AG08395 (cell line): ENCODE measurements around the gene AMZ2.
"Not testable (repeated sequence)": the region's sequence is repeated elsewhere in the genome, so short reads cannot be mapped to it uniquely, and the experiment has no call there.

ENCODE experiments used
- DNase-seq: peaks from one replicate; pipeline ENCODE4 v3.0.0; 2012; ENCODE audit warnings: mixed read lengths, low spot score

The AMZ2 gene

GRCh38 chr17:68253426-68253825 is 5.6 kb downstream of the AMZ2 start:
- DNase-seq: not testable (repeated sequence)

DNA sequence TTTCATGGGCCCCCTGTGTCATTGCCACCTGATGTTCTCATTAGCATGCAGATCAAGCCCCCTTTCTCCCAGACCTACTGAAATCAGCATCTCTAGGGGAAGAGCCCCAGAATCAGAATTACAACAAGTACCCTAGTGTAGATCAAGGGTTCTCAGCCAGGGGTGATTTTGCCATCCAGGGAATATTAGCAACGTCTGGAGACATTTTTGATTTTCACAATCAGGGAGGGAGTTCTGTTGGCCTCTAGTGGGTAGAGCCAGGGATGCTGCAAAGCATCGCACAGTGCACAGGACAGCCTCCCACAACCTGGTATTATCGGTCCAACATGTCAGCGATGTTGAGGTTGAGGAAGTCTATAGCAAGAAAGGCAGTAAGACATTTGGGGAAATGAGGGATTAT is 7.3 kb downstream of the AMZ2 start:
- DNase-seq: no peak

DNA sequence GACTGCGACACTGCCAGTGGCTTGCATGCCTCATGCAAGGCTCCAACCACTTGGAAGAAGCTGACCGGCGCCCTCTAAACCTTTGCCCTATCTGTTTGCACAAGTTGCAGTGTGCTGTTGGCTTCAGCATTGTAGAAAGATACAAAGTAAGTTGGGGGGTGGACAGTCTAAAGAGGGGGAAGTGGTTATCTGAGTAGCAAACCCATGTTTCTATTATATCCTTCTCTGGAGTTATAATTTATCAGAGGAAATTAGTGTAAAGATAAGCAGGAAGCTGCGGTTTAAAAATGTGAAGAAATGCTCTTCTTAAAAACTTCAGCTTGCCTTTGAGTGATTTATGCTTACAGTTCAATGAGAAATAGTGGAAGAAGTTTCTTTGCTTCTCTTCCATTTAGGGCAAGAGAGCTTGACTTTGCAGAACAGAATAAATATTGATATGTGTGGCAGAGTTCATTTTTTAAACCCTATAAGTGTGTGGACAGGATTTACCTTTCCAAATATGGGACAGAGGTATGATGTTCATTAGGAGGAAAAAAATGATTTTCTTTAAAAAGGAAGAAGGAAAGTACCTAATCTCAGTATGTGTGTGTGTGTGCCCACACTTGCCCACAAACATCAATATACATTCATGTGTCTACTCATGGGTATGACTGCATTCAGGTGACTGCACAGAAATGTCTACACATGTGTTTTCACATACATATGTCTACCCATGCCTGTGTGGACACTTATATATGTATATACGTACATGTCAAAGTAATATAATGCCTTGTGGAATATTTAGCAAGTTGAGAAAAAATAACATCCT is 8.1 kb downstream of the AMZ2 start:
- no peak for DNase-seq

DNA sequence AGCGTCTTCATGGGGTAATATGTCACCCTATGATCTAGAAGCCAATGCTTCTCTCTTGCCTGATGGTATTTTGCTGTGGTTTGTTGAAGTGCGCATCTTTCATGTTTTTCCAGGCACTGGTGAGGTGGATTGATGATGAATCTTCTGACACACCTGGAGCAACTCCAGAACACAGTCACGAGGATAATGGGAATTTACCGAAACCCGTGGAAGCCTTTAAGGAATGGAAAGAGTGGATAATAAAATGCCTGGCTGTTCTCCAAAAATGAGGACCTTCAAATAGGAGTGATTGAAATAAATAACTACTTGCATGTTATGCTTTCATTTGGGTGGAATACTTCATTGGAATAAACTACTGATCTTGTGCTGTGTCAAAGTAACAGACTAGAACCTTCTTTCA is 8.9 kb downstream of the AMZ2 start:
- DNase-seq: not testable (repeated sequence)

GRCh38 chr17:68257934-68258333 is 10.1 kb downstream of the AMZ2 start:
- no peak for DNase-seq

DNA sequence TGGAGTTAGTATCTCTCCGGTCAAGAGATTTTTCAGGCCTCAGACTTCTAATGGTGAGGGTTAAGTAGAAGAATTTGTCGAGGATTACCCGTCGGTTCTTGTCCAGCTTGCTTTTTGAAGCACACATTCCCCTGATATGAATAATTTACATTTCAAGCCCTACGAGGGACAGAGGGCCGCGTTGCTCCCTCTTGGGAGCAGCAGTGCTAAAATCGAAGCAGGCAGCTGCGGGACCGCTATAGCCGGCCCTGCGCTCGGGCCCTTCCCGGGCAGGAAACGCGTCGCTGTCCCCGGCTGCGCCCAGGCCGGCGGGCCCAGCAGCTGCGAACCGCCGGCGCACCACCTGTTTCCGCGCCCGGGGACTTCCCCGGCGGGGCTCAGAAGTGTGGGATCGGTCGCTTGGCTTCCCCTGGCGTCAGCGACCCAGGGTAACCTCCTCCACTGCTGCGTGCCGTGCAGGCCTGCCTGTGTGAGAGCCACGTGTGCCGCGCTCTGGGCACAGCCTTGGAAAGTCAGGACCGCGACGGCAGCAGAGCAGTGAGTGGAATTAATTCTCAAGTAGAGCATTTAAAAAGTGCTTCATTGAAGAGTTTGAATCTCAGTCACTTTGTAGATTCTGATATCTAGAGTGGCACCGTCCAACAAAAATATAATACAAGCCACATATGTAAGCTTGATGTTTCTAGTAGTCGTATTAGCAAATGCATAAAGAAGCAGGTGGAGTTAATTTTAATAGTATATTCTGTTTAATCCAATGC is 11.2 kb downstream of the AMZ2 start:
- not testable (repeated sequence) for DNase-seq

DNA sequence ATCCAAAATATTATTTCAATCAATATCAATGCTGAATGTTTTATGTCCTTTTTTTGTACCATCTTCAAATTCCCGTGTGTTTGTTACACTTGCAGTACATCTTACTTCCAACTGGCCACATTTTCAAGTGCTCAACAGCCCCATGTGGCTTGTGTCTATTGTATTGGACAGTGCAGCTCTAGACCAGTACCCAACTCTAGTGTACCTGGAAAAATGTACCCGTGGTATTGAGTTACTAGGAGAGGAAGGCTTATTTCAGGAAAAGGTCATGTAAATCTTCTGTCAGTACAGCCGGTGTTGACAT is 11.8 kb downstream of the AMZ2 start:
- not testable (repeated sequence) for DNase-seq

DNA sequence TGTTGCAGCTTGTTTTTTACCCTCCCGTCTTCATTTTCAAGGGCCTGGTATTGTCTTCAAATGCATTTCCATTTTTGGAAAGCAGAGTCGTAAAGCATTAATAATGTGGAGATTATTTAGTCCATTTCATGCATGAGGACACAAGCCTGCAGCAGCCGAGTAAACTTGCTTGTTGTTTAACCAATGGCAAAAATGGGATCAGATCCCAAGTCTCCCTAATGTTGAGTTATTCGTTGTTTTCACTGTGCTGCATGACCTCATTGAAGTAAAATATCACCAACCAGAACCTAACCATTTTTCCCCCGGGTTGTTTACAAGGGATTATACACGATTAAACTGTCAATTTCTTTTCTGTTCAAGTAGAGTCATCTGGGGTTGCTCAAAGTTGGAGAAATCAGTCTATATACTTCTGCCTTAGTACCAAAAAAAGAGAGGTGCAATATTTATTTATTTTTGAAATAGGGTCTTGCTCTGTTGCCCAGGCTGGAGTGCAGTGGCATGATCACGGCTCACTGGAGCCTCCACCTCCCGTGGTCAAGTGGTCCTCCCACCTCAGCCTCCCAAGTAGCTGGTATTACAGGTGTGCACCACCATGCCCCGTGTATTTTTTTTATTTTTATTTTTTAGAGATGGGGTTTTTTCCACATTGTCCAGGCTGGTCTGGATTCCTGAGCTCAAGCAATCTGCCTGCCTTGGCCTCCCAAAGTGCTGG is 12.4 kb downstream of the AMZ2 start:
- DNase-seq: no peak

DNA sequence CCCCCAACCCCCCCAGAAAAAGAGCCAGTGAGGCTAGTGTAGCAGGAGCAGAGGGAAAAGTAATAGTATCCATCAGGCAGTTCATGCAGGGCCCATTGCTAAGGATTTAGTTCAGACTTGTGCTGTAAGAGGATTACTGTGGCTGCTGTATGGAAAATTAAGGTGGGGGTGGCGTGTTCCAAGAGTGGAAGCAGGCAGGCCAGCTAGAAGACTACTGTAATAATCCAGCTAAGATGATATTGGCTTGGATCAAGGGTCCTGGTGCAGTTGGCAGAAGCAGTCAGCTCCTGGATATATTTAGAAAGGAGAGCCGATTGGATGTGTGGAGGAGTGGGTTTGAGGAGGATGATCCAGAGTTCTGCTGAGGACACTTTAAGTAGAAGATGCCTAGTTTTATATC is 14.6 kb downstream of the AMZ2 start:
- DNase-seq: not testable (repeated sequence)

GRCh38 chr17:68263101-68263681 is 15.3 kb downstream of the AMZ2 start:
- not testable (repeated sequence) for DNase-seq

GRCh38 chr17:68265833-68266232 is 18.0 kb downstream of the AMZ2 start:
- DNase-seq: not testable (repeated sequence)

- no peak for DNase-seq
Measured at GRCh38 chr17:68273722-68274121, 25.9 kb downstream of the AMZ2 start.

DNA sequence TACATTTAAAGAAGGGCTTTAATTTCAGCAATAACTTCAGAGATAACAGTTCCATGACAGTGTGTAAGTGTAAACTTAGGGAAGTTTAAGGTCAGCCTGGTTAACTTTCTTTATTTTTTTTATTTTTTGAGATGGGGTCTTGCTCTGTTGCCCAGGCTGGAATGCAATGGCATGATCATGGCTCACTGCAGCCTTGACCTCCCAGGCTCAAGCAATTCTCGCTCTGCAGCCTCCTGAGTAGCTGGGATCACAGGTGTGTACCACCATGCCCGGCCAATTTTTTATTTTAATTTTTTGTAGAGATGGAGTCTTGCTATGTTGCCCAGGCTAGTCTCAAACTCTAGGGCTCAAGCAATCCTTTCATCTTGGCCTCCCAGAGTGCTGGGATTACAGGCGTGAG is 28.5 kb downstream of the AMZ2 start:
- DNase-seq: not testable (repeated sequence)

- no peak for DNase-seq
Measured at GRCh38 chr17:68277807-68278206, 30.0 kb downstream of the AMZ2 start.

DNA sequence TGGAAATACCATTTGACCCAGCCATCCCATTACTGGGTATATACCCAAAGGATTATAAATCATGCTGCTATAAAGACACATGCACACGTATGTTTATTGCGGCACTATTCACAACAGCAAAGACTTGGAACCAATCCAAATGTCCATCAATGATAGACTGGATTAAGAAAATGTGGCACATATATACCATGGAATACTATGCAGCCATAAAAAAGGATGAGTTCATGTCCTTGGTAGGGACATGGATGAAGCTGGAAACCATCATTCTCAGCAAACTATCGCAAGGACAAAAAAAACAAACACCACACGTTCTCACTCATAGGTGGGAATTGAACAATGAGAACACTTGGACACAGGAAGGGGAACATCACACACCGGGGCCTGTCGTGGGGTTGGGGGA is 34.1 kb downstream of the AMZ2 start:
- not testable (repeated sequence) for DNase-seq

DNA sequence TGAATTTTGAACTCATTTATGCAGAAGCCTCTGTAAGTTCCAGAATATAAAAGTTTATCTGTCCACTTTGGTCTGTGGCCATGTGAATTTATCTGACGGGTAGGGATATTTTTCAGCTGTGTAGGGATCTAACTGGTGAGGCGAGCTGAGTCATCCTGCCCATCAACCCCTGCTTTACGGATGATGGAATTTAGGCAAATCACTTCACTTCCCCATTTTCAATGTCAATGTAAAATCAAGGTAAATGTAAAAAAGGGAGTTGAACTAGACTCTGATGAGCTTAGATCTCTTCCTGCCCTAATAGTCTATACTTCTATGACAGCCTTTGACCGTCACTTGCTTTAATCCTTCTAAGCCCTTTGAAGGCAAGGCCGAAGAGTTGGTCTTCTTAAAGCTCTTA is 40.5 kb downstream of the AMZ2 start:
- no peak for DNase-seq

DNA sequence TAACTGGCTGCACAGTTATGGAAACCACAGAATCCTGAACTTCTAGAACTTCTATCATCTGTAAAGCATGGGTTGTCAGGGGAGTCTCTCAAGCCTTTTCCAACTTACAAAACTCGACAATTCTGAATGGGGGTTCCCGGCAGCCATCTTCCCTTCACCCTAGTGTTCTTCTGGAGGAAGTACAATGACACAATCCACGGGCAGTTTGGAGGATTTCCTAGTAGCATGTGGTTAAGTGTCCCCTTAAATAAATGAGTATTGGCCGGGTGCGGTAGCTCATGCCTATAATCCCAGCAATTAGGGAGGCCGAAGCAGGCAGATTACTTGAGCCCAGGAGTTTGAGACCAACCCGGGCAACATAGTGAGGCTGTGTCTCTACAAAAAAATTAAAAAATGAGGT is 41.0 kb downstream of the AMZ2 start:
- no peak for DNase-seq

DNA sequence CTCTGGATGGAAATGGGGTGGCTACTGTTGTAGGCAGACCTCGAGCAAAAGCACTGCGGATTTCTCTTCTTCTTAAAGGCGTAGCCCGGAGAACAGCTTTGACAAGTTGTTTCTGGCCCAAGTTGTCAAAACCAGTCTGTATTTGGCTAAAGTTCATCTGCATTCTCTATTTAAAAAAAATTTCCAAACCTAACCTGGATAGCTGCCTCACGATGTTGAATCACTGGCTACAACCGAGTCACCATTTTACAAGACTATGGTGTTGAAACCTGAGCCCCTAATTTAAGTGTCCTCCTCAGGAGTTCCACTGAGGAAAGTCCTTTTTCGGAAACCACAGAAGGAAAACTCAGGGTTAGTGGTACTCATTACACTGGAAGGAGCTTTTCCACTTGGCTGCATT is 41.6 kb downstream of the AMZ2 start:
- no peak for DNase-seq

- DNase-seq: no peak
Measured at GRCh38 chr17:68289936-68290267, 42.1 kb downstream of the AMZ2 start.

- DNase-seq: no peak
Measured at GRCh38 chr17:68290268-68290954, 42.6 kb downstream of the AMZ2 start.

GRCh38 chr17:68290955-68291835 is 43.4 kb downstream of the AMZ2 start, which contains the start of the genes ARSG and SLC16A6:
ARSG (plus strand) TSS chr17:68291495; CDS start chr17:68307494, 15,999 bp downstream.
SLC16A6 (minus strand) TSS chr17:68291127; CDS start chr17:68278320, 12,807 bp downstream.
- DNase-seq: peak; percentile 42
